GM18861 (cell line): ENCODE measurements around the gene PDE7B.

Experiments
- ATAC-seq: cut with Tn5 transposase; IDR thresholded peaks from one replicate; pipeline ENCODE4 v1.9.1; 2021; ENCODE audit not compliant: unreplicated experiment

Gene PDE7B

DNA sequence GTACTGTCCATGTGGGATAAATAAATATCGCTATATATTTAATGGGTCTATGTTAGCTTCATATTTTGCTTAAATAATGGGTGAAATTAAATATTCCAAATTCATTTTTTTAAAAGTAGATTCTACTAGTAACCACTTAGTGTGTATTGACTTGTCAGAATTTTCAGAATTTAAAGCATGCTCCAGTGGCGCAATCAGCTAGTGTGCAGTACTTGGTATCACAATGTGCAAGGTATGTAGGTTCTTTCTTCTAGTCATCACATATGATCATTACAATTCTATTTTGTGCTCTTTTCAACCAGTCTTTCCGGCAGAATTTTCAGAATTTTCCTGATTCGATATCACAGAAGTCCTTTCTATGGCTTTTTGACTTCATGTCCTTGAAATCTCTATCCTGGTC lies 32.6 kb downstream of the PDE7B start:
- no peak for ATAC-seq

DNA sequence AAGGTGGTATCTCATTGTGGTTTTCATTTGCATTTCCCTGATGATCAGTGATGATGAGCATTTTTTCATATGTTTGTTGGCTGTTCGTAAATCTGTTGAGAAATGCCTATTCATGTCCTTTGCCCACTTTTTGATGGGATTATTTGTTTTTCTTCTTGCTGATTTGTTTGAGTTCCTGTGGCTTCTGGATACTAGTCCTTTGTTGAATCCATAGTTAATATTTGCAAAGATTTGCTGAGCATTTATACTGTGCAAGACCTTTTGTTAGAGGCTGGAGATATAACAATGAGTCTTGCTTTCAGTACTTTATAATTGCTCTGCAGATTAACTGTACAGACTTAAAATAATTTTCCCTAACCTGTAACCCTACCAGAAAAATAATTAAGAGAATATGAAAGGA lies 35.6 kb downstream of the PDE7B start:
- ATAC-seq: no peak

DNA sequence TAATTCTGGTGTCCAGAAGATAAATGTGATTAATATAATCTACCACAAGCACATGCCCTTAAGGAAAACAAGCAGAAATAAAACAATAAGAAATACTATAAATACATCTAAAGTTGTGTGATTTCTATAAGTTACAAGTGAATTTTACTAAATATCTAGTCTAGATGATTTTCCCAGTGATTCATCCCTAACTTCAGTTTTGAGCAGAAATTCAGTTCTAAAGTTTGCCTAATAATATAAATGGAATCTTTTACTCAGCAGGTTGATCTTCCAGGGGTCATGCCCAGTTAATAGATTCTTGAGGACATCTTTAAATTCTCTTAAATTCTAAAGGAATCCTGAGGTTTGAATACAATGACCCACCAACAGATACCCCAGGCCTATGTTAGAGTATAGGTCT lies 37.3 kb downstream of the PDE7B start:
- ATAC-seq: no peak

DNA sequence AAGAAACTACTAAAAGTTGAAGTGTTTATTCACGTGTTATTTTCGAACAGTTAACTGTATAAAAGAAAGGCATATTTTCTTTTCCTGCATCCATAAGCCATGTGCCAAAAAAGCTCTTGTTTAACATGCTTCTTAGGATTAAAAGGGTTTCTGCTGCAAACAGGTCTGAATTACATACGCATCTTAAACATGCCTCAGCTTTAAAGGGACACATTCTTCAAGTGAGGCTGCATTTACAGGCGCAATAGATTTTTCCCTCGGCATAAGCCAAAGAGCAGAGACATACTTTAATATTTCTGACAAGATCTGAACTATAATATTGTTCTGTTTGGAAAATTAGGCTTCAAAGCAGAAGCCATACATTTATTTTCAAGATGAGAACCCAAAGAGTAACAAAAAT lies 39.4 kb downstream of the PDE7B start:
- ATAC-seq: no peak

DNA sequence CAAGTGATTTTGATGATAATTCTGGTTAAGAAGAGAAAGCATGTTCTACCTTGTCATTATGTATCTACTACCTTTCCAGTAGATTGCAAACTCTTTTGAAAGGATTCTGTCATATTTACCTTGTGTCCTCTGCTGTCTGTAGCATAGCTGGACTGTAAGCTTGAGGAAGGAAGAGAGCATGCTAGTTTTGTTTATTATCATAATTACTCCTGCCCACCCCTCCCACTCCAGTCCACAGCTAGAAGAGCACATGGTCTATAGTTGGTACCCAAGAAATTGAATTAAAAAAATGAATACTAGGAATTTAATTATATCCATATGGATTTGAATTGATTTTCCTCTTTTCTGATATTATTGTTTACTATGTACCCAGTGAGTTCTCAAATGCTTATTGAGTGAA lies 40.2 kb downstream of the PDE7B start:
- ATAC-seq: no peak

DNA sequence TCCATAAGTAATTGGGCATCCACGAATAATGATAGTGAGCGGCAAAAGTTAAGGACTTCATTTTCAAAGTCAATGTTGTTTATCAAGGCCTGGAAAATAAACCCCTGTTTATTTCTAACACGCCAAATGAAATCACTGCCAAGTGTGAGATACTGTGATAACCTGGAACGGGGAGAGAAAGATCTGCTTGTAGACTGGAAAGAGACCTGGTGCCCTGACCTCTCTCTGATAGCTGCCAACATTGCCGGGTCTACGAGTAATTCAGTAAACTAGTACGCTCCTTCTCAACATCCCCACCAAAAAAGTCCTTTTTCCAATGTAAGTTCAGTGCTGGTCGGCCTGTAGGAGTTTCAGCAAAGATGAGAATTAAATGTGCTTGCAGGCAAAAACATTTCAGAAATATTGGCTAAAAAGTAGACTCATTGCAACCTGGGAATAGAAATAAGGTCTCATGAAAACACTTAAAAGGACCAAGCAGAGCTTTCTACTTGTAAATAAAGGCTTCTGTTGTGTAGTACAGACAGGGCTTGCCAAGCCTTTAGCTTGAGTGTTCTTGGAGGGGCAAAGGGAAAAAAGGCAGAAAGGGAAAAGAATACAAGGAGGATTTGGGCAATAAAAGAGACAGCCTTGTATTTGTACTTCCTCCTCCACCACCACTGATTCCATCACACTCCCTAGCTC lies 43.9 kb downstream of the PDE7B start:
- ATAC-seq: no peak

DNA sequence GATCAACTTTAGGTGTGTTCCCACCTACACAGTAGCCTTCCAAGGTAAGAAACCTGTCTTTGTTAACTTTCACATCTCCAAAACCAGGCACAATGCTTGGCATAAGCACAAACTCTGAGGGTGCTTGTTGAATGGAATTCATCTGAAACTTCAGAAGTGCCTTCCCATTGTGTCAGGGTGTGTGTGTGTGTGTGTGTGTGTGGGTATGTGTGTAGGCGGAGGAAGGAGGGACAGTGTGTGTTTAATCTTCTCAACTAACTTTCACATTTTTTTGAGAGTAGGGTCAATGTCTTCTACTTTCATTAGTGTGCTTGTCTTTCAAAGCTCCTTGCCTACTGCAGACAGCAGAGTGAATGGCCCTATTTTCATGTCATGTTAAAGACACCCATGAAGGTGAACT lies 45.6 kb downstream of the PDE7B start:
- no peak for ATAC-seq

DNA sequence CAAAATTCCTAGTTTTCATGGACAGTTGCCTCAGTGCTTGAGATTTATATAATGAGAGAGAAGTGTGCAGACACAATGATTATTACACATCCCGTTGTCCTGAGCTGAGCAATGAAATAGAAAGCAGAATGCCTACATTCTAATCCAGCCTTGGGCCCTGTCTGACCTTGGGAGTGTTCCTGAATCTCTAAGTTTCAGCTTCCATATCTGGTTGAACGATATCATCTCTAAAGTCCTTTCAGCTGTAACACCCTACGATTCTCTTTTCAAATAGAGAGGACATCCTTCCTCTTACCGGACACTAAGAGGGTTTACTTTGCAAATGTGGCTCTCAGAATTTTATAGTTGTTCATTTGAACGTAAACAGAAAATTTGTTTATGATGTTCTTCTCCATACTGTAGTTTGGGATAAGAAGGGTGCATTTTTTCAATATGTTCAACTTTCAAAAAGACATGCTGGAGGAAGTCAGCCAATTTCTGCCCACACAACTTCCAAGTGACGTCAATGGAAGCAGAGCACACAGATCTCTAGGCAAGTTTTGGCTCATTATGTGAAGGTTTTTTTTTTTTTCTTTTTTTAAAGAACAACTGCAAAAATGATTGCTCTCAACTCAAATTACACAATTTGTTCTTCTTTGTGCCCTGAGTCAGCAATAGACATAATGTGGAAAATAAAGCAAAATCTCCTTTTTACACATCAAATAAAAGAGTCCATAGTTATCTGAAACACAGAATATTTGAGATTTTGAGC lies 50.4 kb downstream of the PDE7B start:
- ATAC-seq: no peak

DNA sequence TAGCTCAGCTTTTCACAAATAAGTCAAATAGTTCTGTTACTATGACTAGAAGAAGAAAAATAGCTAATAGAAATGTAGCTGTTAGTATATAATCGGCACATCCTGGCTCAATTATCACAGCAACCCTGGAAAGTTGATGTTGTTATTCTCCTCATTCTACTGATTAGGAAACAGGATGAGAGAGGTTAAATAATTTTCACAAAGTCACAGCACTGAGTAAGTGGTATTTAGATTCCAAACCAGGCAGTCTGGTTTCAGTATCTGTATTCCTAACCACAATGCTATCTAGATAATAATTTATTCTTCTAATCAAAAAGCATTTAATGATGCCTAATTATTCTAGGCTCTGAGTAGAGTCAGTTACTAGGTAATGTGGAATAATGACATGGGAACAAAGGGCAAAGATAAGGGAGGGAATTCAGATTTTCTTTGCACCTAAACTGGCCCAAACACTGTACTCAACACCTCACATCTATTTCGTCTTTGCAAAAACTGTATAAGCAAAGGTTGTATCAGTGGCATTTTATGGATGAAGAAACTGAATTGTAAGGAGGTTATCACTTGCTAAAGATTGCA lies 51.3 kb downstream of the PDE7B start:
- ATAC-seq: no peak

DNA sequence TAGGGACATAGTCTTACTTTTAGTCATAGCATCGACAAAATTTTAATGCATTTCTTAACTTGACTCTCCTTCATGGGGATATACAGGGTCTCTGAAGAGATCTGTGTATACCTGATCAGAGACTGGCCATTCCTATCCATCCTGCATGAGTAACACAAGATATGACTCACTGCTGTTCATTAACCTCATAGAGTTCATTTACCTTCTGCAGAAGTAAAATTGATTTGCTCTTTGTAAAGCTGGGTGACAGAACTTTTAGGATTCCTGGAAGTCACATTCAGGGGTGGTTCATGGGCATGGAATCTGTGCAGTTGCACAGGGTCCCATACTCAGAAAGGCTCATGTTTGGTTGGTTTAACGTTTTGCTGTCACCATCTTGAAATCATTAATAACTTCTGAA lies 53.2 kb downstream of the PDE7B start:
- ATAC-seq: no peak

DNA sequence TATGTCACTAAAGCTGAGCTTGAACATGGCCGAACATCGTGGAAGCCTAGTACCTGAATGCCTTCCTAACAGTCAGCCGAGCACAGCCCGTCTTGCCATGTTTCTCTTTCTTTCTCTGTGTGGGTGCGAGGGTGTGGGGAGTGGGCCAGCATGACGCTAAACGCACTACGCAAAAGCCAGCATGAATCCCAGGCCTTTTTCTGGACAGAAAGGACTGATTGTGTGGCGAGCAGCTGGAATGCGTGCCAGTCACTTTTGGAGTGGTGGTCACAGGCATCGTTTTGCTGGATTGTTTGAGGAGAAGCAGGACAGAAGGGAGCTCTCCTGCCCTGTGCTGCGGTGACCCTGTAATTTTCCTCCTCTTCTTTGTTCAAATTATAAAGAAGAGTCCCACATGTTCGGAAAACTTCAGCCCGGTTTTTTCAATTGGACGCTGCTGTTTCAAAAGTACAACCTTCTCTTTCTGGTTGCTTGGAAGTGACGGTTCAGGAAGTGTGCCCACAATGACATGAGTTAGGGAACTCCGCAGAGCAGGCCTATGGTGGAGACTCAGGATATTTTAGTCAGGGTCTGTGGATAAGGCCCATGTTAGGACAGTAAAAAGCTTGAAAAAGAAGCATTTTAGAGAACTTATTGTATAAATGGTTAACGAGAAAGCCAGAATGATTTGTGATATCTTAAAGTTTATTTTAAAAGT lies 54.3 kb downstream of the PDE7B start:
- no peak for ATAC-seq

DNA sequence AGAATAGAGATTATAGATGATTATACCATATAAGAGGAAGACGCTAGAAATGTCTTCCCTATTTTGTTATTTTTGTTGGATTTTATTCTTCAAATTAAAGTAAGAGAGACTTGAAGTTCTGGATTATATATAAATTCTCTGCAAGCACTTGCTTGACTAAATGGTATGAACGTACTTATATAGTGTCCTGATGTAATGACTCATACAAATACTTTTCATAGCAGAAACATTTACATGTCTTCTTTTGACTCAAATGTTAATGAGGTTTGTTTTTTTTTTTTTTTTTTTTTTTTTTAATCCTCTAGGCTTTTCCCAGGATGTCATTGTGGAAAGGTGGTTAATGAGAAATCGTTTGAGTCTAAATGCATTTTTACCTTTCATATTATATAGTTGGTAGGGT lies 55.0 kb downstream of the PDE7B start:
- ATAC-seq: no peak

DNA sequence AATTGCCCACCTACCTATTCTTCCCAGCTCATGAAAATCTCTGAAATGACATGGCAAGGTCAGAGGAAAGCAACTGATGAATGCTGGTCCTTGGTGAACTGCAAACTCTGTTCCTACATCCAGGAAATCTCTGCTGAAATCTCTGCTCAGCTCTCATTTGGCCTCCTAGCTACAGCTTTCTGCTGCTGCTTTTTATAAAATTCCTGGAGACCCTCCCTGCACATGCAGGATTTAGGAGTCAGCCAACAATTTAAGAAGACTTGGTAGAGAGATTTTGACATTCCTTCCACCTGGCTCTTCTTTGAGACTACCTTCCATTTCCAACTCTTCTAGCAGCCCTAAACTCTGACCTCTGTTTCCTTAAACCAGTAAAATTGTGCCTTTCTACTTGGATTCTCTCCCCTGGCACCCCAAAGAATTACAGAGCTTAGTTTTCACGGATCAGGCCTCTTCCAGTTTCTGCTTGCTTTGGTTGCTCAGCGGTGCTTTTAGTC lies 55.5 kb downstream of the PDE7B start:
- no peak for ATAC-seq

DNA sequence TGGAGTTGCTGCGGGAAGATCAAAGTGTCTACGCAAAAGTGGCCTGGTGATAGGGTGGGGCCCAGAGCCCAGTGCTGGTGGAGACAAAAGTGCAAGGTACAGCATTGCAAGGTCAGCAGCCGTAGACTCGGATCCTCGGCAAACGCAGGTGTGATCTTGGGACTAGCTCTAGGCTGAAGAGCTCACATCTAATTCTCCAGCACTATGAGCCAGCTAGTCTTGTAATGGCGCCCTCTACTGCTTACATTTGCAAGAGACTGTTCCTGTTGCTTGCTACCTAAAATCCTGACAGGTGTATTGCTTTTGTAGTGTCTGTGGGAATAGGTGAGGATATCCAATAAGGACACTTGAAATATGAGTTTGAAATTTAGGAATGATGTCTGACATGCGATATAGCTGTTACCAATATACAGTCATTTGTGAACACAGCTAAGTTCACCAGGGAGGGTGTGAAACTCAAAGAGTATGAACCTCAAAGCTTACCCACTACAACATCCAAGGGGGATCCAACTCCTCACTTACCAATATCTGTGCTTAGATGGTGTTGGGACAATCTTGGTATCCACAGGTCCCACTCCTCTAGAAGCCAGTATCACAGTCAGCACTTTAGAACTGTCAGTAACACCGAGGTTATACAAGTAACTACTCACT lies 58.4 kb downstream of the PDE7B start:
- ATAC-seq: peak; percentile 86

DNA sequence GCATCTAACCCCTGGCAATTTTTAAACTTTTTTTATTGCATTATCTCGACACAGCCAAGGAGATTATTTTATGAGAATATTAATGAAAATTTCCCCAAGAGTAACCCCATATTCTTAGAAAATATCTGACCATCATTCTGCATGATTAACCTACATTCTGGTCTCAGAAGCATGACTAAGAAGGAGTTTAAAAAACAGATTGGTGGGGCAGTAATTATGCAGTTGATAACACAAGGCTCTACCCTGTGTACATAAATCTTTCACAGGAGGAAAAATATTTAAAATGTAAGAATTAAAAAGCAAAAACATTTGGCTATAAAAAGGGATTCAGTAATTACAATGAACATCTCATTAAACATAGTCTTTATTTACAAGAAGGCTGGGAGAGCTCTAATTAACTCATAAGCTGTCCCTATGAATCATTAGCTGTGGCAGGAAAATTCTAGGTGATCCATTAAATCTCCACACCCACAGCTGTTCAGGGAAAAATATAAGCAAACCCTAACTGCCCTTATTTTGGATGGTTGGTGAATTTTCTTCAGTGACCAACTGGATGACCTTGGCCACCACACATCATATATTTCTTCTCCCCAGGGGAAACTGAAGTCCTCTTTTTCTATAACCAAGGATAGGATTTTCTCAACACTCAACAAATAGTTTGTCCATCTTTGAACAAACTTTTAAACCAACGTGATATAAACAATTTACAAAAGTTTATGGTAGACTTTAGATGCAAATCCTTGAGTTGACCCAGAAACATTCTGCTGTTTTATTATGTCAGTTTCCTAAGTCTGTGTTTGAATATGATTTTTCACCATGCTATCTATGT lies 59.5 kb downstream of the PDE7B start:
- ATAC-seq: no peak

DNA sequence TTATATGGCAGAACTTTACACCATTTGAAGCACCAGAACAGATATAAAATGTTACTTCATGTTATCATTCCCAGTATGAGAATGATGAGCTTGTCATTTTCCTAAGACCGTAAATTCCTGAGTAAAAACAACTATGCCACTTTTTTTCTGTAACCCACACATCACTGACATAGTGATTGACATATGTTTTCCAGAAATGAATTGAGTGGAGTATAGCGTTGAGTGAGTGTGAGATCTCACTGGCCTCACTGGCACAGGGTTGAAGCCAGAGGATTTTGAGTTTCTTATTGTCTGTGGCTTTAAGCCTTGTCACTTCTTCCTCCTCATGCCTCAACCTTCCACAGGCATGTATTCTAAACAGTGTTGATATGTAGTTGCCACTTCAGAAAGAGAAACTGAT lies 62.3 kb downstream of the PDE7B start:
- ATAC-seq: no peak

DNA sequence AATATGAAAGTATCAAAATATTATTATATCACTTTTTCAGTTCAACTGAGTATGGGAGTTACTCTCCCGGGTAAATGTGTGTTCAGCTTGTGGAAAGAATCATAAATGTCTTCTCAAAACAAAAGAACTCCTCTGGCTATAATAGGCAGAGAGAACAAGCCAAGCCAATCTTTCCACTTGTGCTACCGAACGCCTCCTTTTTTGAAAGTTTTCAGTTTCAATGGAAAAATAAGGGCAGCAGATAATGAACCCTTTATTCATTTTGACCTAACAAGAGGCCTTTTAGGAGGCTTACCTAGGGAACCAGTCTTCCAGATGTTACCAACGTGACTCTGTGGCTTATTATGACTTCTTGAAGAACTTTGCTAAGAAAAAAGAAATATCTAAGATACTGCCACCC lies 67.5 kb downstream of the PDE7B start:
- no peak for ATAC-seq

DNA sequence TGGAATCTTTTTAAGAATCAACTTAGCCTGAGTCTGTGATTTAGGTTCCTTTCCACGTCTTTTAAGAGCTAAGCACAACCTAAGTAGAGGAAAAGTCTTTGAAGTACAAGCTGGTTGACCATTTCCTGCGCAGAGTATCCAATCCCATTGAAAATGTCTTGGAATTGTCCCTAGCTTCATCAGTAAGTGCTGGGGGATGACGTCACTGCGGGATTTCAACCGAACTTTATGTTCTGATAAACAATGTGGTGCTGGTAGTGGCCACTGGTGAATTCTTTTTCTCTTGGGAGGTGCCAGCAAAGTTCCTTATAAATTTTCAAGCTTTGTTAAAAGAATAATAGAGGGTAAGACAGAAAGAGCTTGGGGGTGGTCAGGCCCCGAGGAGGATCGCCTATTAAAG lies 69.2 kb downstream of the PDE7B start:
- no peak for ATAC-seq

DNA sequence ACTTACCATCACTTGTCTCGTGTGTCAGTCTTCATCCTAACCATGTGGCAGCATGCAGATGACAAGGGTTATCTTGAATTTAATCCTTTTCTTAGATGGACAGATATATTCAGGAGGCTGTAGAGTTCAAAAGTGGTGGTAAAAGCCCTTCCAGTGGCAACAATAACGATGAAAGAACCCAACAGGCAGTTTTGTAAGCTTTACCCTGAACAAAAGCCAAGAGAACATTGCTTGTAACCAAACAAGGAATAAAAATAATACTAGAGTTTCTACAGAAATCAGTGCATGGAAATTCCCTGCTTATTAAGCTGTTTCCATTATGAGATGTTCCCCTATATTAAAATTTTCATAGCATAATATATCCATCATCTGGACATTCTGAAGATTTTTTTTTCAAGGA lies 69.7 kb downstream of the PDE7B start:
- ATAC-seq: no peak

DNA sequence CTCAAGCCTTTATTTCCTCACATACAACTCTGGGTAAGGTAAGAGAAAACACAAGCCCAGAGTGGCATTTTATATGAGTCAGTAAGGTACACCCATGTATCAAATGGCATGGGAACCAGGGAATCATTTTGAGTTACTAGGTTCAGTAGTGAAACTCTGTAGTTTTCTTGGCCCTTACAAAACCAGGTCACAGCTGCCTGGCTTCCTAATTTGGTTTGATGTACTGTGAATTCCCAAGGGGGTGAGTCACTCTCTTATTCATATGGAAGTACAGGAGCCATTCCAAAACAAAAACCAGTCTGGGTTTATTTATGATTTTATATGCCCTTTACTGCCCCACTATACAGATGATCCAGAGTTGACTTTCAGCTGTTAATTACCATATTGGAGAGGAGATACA lies 70.7 kb downstream of the PDE7B start:
- no peak for ATAC-seq
